ENCODE measurements around the gene PRKCE.

Gene PRKCE

DNA sequence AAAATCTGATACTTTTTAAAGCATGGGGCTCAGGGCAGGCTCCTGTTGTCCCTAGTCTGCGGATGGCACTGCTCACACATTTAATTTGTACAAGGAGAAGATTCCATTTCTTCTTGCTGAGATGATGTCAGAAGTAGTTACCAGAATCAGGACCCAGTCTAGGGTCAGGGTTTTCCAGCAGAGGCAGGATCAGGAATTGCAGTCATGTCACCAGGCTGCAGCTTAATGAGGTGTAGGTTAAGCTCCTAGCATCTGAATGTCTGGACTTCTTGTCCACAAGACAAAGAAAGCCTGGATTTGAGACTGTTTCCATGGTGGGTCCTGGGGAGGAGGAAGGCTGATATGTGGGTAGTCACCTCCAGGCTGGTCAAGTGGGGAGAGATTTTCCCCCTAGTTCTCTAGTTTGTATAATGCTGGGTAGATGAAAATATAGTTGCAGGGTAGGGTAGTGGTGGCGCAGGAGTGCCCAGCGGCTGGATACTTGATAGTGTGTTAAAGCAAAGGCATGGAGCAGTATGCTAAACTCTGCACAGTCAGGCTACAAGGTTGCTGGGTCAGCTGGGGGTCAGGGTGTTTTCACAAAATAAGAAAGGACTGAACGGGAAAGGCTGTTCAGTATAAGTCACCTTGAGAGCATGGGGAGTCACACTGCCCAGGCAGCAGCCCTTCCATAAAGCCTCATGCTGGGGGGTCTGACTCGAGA lies 148.4 kb downstream of the PRKCE start:
- no peak for TF ChIP-seq CTCF (IDR thresholded peaks at IDR 0.05; ENCODE audit: control insufficient read depth, insufficient read depth, low read depth, low read length, missing control alignments)

GRCh38 chr2:45802499-45803138 lies 151.1 kb downstream of the PRKCE start:
- DNase-seq (ENCODE audit: low read depth): no peak
- TF ChIP-seq CTCF (IDR thresholded peaks at IDR 0.05; ENCODE audit: control insufficient read depth, insufficient read depth, low read depth, low read length, missing control alignments): no peak
- H3K4me3 ChIP-seq (ENCODE audit: control insufficient read depth, low read depth, low read length): no peak overlapping the region

More for the DNA sequence above, 148.4 kb downstream of the PRKCE start:
- no peak overlapping the region for H3K4me3 ChIP-seq (ENCODE audit: control insufficient read depth, low read depth, low read length)
- DNase-seq (ENCODE audit: low read depth): no peak

DNA sequence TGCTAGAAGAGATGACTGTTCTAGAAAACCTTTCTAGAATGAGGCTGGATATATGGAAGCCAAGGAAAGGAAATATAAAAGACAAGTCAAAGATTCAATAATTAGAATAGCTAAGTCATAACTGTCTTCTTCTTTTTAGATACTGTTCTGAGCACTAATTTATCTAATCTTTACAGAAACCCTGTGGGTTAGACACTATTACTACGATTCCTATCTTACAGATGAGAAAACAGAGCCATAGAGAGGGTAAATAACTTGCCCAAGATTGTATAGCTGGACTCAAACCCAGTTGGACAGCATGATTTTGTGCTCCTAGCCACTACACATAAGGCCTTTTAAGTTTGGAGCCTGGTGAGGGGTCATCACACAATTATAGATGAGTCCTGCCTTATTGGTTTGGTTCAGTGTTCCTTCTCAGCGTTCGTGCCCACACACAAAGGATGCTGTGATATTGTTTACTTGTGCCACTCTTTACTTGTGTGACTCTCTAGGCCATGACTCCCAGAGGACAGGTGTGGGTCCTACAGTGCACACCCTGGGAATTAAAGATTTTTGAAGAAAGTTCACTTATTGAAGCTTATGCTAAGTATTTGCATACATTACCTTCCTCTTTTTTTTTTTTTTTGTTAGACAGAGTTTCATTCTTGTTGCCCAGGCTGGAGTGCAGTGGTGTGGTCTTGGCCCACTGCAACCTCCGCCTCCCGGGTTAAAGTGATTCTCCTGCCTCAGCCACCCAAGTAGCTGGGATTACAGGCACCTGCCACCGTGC lies 153.7 kb downstream of the PRKCE start:
- TF ChIP-seq CTCF (IDR thresholded peaks at IDR 0.05; ENCODE audit: control insufficient read depth, insufficient read depth, low read depth, low read length, missing control alignments): no peak
- DNase-seq (ENCODE audit: low read depth): no peak
- H3K4me3 ChIP-seq (ENCODE audit: control insufficient read depth, low read depth, low read length): no peak overlapping the region

DNA sequence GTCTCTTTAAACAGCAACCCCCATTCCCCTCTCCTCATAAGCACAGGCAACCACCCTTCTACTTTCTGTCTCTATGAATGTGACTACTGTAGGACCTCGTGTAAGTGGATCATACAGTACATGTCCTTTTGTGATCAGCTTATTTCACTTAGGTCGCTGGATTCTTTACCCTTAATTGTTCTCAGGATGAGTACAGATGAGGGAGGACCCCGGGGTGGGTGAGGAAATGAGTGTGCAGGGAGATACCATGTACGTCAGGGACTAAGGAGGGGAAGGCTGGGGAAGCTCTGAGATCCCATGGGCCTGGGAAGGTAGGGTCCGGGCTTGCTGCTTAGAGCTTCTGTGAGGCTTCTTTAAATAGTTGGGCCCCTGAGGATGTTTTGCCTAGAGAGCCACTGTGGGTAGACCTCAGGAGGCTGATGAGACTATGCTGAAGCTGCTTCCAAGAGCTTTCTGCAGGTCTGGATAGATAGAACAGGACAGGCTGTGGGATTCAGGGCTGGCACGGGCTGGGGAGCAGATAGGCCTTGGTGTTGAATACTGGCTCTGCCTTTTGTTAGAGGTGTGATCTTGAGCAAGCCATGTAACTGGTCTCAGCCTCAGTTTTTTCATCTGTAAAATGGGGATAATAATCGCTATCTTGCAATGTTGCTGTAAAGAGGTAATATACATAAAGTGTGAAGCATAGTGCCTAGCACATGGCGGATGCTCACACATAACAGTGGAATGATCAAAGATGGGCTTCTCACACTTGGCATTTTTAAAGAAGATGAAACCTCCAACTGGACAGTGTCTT lies 155.3 kb downstream of the PRKCE start:
- H3K4me3 ChIP-seq (ENCODE audit: control insufficient read depth, low read depth, low read length): no peak overlapping the region
- DNase-seq (ENCODE audit: low read depth): no peak
- TF ChIP-seq CTCF (IDR thresholded peaks at IDR 0.05; ENCODE audit: control insufficient read depth, insufficient read depth, low read depth, low read length, missing control alignments): no peak

DNA sequence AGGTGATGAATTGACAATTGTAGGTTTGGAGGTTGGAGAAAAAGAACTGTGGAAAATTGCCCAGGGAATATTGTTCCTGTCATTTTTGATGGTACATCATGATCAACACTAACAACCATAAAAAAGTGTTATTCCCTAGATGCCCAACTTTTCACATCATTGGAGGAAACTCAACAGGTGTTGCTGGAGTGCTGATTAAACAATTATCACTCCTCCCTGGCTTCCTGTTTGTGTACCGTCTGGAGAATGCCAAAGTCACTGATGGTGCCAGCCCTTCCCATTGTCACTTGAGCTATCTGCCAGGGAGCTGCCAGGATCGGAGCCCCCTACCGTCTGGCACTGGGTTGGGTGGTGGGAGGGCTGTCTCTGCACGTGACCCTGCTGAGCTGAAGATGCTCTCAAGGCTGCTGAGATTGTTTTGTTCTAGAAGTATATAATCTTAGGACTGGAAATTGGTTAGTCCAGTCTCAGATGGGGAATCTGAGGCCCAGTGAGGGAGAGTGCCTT lies 156.9 kb downstream of the PRKCE start:
- H3K4me3 ChIP-seq (ENCODE audit: control insufficient read depth, low read depth, low read length): no peak overlapping the region
- no peak for DNase-seq (ENCODE audit: low read depth)
- no peak for TF ChIP-seq CTCF (IDR thresholded peaks at IDR 0.05; ENCODE audit: control insufficient read depth, insufficient read depth, low read depth, low read length, missing control alignments)

DNA sequence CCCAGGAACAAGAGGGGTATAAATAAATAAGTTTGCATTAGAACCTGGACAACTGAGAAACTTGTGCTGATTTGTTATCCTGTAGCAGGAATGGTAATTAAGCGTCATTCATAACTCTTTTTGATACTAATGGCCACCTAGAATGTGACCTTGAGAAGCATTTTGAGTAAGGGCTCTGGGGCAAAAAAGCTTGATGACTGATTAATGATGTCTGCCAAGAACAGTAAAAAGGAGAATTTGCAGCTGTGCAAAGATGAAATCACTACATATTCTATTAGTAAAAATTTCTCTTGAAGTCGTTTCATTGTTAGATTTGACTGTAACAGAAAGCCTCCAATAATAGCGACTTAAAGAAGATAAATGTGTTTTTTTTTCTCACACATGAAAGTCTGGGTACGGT lies 157.7 kb downstream of the PRKCE start:
- no peak for DNase-seq (ENCODE audit: low read depth)
- H3K4me3 ChIP-seq (ENCODE audit: control insufficient read depth, low read depth, low read length): no peak overlapping the region
- TF ChIP-seq CTCF (IDR thresholded peaks at IDR 0.05; ENCODE audit: control insufficient read depth, insufficient read depth, low read depth, low read length, missing control alignments): no peak
